Measurements from ENCODE around the gene RPLP2.
A peak's percentile ranks its signal among the peaks of the same experiment; 100 is the strongest.

Gene RPLP2

DNA sequence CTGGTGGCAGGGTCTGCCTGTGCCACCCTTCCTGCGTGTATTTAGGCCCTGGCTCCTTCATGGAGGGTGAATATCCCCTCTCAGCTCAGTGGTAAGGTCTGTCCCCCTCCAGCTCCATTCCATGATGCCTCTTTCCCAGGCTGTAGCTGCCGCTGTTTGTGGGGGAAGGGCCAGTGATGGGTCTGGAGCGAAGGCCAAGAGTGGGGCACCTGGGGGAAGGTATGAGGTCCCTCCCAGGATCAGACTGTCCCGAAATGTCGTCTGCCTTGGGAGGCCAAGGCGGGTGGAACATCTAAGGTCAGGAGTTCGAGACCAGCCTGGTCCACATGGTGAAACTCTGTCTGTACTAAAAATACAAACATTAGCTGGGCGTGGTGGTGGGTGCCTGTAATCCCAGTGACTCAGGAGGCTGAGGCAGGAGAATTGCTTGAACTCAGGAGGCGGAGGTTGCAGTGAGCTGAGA, 24.1 kb downstream of the RPLP2 start:
- Histone ChIP-seq H3K27me3 (ENCODE audit: insufficient read depth, poor library complexity, severe bottlenecking) (peaks cover 9% of the 10 kb centered on the region), H3K4me3 (replicated peaks; ENCODE audit: insufficient read depth, low read length) (peak overlapping the region; percentile 63), H3K27ac (replicated peaks) (no peak overlapping the region)
- no peak for DNase-seq (ENCODE audit: low read depth in 1 of 2, low spot score in 1 of 2)
- TF ChIP-seq CTCF (IDR thresholded peaks at IDR 0.05; ENCODE audit: insufficient read depth, low read length) = no peak
- TF ChIP-seq, protein P1, sequence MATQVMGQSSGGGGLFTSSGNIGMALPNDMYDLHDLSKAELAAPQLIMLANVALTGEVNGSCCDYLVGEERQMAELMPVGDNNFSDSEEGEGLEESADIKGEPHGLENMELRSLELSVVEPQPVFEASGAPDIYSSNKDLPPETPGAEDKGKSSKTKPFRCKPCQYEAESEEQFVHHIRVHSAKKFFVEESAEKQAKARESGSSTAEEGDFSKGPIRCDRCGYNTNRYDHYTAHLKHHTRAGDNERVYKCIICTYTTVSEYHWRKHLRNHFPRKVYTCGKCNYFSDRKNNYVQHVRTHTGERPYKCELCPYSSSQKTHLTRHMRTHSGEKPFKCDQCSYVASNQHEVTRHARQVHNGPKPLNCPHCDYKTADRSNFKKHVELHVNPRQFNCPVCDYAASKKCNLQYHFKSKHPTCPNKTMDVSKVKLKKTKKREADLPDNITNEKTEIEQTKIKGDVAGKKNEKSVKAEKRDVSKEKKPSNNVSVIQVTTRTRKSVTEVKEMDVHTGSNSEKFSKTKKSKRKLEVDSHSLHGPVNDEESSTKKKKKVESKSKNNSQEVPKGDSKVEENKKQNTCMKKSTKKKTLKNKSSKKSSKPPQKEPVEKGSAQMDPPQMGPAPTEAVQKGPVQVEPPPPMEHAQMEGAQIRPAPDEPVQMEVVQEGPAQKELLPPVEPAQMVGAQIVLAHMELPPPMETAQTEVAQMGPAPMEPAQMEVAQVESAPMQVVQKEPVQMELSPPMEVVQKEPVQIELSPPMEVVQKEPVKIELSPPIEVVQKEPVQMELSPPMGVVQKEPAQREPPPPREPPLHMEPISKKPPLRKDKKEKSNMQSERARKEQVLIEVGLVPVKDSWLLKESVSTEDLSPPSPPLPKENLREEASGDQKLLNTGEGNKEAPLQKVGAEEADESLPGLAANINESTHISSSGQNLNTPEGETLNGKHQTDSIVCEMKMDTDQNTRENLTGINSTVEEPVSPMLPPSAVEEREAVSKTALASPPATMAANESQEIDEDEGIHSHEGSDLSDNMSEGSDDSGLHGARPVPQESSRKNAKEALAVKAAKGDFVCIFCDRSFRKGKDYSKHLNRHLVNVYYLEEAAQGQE (IDR thresholded peaks at IDR 0.05; ENCODE audit: insufficient replicate concordance, low read depth) = no peak
- no peak for TF ChIP-seq POLR2AphosphoS5 (IDR thresholded peaks at IDR 0.05; ENCODE audit: low read depth)
- no peak for TF ChIP-seq GABPA (IDR thresholded peaks at IDR 0.05; ENCODE audit: low read depth)
- no peak for TF ChIP-seq SPI1 (IDR thresholded peaks at IDR 0.05; ENCODE audit: borderline replicate concordance, low read depth)

GRCh38 chr11:834371-835316, 24.9 kb downstream of the RPLP2 start:
- Histone ChIP-seq H3K27me3 (ENCODE audit: insufficient read depth, poor library complexity, severe bottlenecking) (peaks cover 9% of the 10 kb centered on the region), H3K4me3 (replicated peaks; ENCODE audit: insufficient read depth, low read length) (no peak overlapping the region), H3K27ac (replicated peaks) (no peak overlapping the region)
- DNase-seq (ENCODE audit: low read depth in 1 of 2, low spot score in 1 of 2) = no peak
- TF ChIP-seq CTCF (IDR thresholded peaks at IDR 0.05; ENCODE audit: insufficient read depth, low read length) (no peak), GABPA (IDR thresholded peaks at IDR 0.05; ENCODE audit: low read depth) (no peak), POLR2AphosphoS5 (IDR thresholded peaks at IDR 0.05; ENCODE audit: low read depth) (no peak), SPI1 (IDR thresholded peaks at IDR 0.05; ENCODE audit: borderline replicate concordance, low read depth) (no peak)
- TF ChIP-seq, protein P1 (IDR thresholded peaks at IDR 0.05; ENCODE audit: insufficient replicate concordance, low read depth) = no peak

- Histone ChIP-seq H3K27me3 (ENCODE audit: insufficient read depth, poor library complexity, severe bottlenecking) (no peaks in the 10 kb centered on the region), H3K4me3 (replicated peaks; ENCODE audit: insufficient read depth, low read length) (no peak overlapping the region), H3K27ac (replicated peaks) (no peak overlapping the region)
- no peak for DNase-seq (ENCODE audit: low read depth in 1 of 2, low spot score in 1 of 2)
- TF ChIP-seq CTCF (IDR thresholded peaks at IDR 0.05; ENCODE audit: insufficient read depth, low read length) (no peak), GABPA (IDR thresholded peaks at IDR 0.05; ENCODE audit: low read depth) (no peak), POLR2AphosphoS5 (IDR thresholded peaks at IDR 0.05; ENCODE audit: low read depth) (no peak), SPI1 (IDR thresholded peaks at IDR 0.05; ENCODE audit: borderline replicate concordance, low read depth) (no peak)
- TF ChIP-seq, protein P1 (IDR thresholded peaks at IDR 0.05; ENCODE audit: insufficient replicate concordance, low read depth) = no peak
These were observed 26.5 kb downstream of the RPLP2 start for GRCh38 chr11:836274-836673.

Data from HL-60 (cell line).